Gastroesophageal sphincter (tissue), 4 donors: ENCODE measurements around the gene LRP1B. TPM values are rescaled to one million over a fixed set of nuclear protein-coding genes. Genes with fewer than 3 reads are reported as not detected.

Experiments used
- ATAC-seq: fragments of 150-250 bp; one replicate; pipeline ENCODE4 v1.9.1; 2016; ENCODE audit warnings: mild to moderate bottlenecking, moderate library complexity
- H3K27ac ChIP-seq, 4 donors: fragments of 200-600 bp; sonication (generic) in 3 of 4; 1 replicate in 3 of 4; 2 replicates in 1 of 4; pipeline ENCODE4 v1.5.1; 2016 to 2019
- H3K27me3 ChIP-seq: fragments of 200-600 bp; sonication (generic); one replicate; pipeline ENCODE4 v1.5.1; 2019
- H3K36me3 ChIP-seq, 2 donors: fragments of 200-600 bp; sonication (generic); one replicate each; pipeline ENCODE4 v1.5.1; 2019; ENCODE audit warnings: control low read depth in 1 of 2
- H3K4me1 ChIP-seq, 3 donors: fragments of 200-600 bp; sonication (generic); 1 replicate in 2 of 3; 2 replicates in 1 of 3; pipeline ENCODE4 v1.5.1; 2016 to 2019; ENCODE audit warnings: control low read depth in 2 of 3
- H3K4me3 ChIP-seq, 2 donors: fragments of 200-600 bp; sonication (generic); one replicate each; pipeline ENCODE4 v1.5.1; 2019; ENCODE audit warnings: mild to moderate bottlenecking in 1 of 2, moderate library complexity in 1 of 2
- H3K9me3 ChIP-seq, 3 donors: fragments of 200-600 bp; sonication (generic); one replicate each; pipeline ENCODE4 v1.5.1; 2017 to 2019; ENCODE audit warnings: control low read depth in 2 of 3
- CTCF ChIP-seq, 4 experiments: fragments of 200-600 bp in 2 of 4; fragments of 450-650 bp in 2 of 4; sonication (generic) in 1 of 4; IDR thresholded peaks; one replicate each; pipeline ENCODE4 v1.5.1; 2017 to 2019; ENCODE audit warnings: antibody characterized with exemption in 4 of 4, mild to moderate bottlenecking in 2 of 4, moderate library complexity in 2 of 4
- EP300 ChIP-seq: sonication (generic); formaldehyde crosslinking; IDR thresholded peaks from one replicate; pipeline ENCODE4 v1.6.1; 2017; ENCODE audit warnings: antibody characterized with exemption, mild to moderate bottlenecking
- POLR2A ChIP-seq, 2 donors: fragments of 450-650 bp; IDR thresholded peaks; one replicate each; pipeline ENCODE4 v1.6.1; 2017; ENCODE audit warnings: antibody characterized with exemption in 2 of 2, mild to moderate bottlenecking in 2 of 2, moderate library complexity in 1 of 2
- POLR2AphosphoS5 ChIP-seq: sonication (generic); formaldehyde crosslinking; IDR thresholded peaks from one replicate; pipeline ENCODE4 v1.6.1; 2017; ENCODE audit warnings: antibody characterized with exemption
- WGBS, 2 donors: methylation state at CpG; one replicate each; pipeline ENCODE4 v1.1.5; 2018; ENCODE audit warnings: low coverage in 1 of 2; 5-methylcytosine and 5-hydroxymethylcytosine counted together
- total RNA-seq, 4 donors: library from RNA; depleted of rRNA; stranded (reverse); fragments of >200 nt; gene quantifications; one replicate each; pipeline ENCODE4 v1.1.0, GENCODE V29; 2016

LRP1B gene
- total RNA-seq, 4 donors from 2014 or later: 0.27 to 20.7 (median 3.2) TPM

- Histone ChIP-seq H3K27ac (no peak overlapping the region), H3K4me3 (no peak overlapping the region), H3K4me1 (no peaks in the 10 kb centered on the region), H3K27me3 (no peaks in the 10 kb centered on the region), H3K9me3 (no peaks in the 10 kb centered on the region), H3K36me3 (no peaks in the 10 kb centered on the region)
- 77 to 92% methylated on average over 4 of the region's 4 CpGs for WGBS, 2 donors
- no peak for ATAC-seq
- TF ChIP-seq POLR2A (IDR thresholded peaks at IDR 0.05): no peak
- TF ChIP-seq CTCF (IDR thresholded peaks at IDR 0.05): no peak
- no peak for TF ChIP-seq POLR2AphosphoS5
- no peak for TF ChIP-seq EP300
Observed at GRCh38 chr2:142069251-142069888, 61.4 kb downstream of the LRP1B start.

GRCh38 chr2:142065700-142066099 lies 65.1 kb downstream of the LRP1B start:
- no peaks in the 10 kb centered on the region for H3K4me1 ChIP-seq

GRCh38 chr2:142065156-142065555 lies 65.7 kb downstream of the LRP1B start:
- no peak overlapping the region for H3K27ac ChIP-seq
- TF ChIP-seq EP300 (no peak), POLR2AphosphoS5 (no peak), POLR2A (IDR thresholded peaks at IDR 0.05) (no peak)
- H3K4me3 ChIP-seq: no peak overlapping the region
- ATAC-seq: no peak
- H3K9me3 ChIP-seq: no peaks in the 10 kb centered on the region
- 68 to 72% methylated on average over 1 of the region's 1 CpG for WGBS, 2 donors
- no peaks in the 10 kb centered on the region for H3K36me3 ChIP-seq
- no peaks in the 10 kb centered on the region for H3K27me3 ChIP-seq
- H3K4me1 ChIP-seq: no peaks in the 10 kb centered on the region

More at GRCh38 chr2:142065700-142066099, 65.1 kb downstream of the LRP1B start:
- no peaks in the 10 kb centered on the region for H3K27me3 ChIP-seq
- WGBS, 2 donors: 65 to 67% methylated on average over 3 of the region's 3 CpGs
- no peak overlapping the region for H3K4me3 ChIP-seq
- no peaks in the 10 kb centered on the region for H3K36me3 ChIP-seq
- TF ChIP-seq CTCF (IDR thresholded peaks at IDR 0.05) (no peak), EP300 (no peak), POLR2A (IDR thresholded peaks at IDR 0.05) (no peak), POLR2AphosphoS5 (no peak)
- no peak for ATAC-seq
- H3K9me3 ChIP-seq: no peaks in the 10 kb centered on the region
- no peak overlapping the region for H3K27ac ChIP-seq

- Histone ChIP-seq H3K4me3 (no peak overlapping the region), H3K9me3 (no peaks in the 10 kb centered on the region), H3K36me3 (no peaks in the 10 kb centered on the region), H3K27ac (no peak overlapping the region), H3K27me3 (no peaks in the 10 kb centered on the region), H3K4me1 (no peaks in the 10 kb centered on the region)
- no peak for ATAC-seq
- TF ChIP-seq POLR2A (IDR thresholded peaks at IDR 0.05) (no peak), CTCF (IDR thresholded peaks at IDR 0.05) (no peak), EP300 (no peak), POLR2AphosphoS5 (no peak)
- 70 to 86% methylated on average over 1 of the region's 1 CpG for WGBS, 2 donors
Observed at GRCh38 chr2:142061733-142062132, 69.1 kb downstream of the LRP1B start.

- TF ChIP-seq POLR2A (IDR thresholded peaks at IDR 0.05) (no peak), EP300 (no peak), CTCF (IDR thresholded peaks at IDR 0.05) (no peak), POLR2AphosphoS5 (no peak)
- Histone ChIP-seq H3K36me3 (no peaks in the 10 kb centered on the region), H3K4me3 (no peak overlapping the region), H3K4me1 (no peaks in the 10 kb centered on the region), H3K27ac (no peak overlapping the region), H3K27me3 (no peaks in the 10 kb centered on the region), H3K9me3 (no peaks in the 10 kb centered on the region)
- WGBS, 2 donors: 67 to 88% methylated on average over 2 to 4 of the region's 4 CpGs
- ATAC-seq: no peak
Observed at GRCh38 chr2:142058149-142058548, 72.7 kb downstream of the LRP1B start.
